SK-N-SH (cell line): ENCODE data around the gene GIMAP4. TPM values are rescaled to one million over a fixed set of nuclear protein-coding genes. Genes with fewer than 3 reads are reported as not detected.
"Not testable (repeated sequence)": the region's sequence is repeated elsewhere in the genome, so short reads cannot be mapped to it uniquely, and the experiment has no call there.

Experiments
- CTCF ChIA-PET: fragments of 300-600, 350-600 bp; formaldehyde crosslinking; extraction: SDS; loops from one replicate; lab custom pipeline; 2021; lab: Yijun Ruan, JAX
- POLR2A ChIA-PET: fragments of 350-600 bp; sonication (Branson Sonifier 250); formaldehyde crosslinking; extraction: SDS; loops from one replicate; lab custom pipeline; 2020; ENCODE audit warnings: antibody characterized with exemption, inconsistent platforms; lab: Yijun Ruan, JAX
- DNase-seq: peaks from one replicate; pipeline ENCODE4 v3.0.0; 2012
- H2AFZ ChIP-seq: fragments of 200-600 bp; sonication (generic); 2 replicates; pipeline ENCODE4 v1.8.1; 2016; ENCODE audit warnings: antibody characterized with exemption, mild to moderate bottlenecking, low read depth
- H3F3A ChIP-seq: fragments of 200-600 bp; sonication (generic); replicated peaks from 2 replicates; pipeline ENCODE3; 2016; ENCODE audit warnings: antibody characterized with exemption, mild to moderate bottlenecking; ENCODE audit not compliant: insufficient read depth
- H3K27ac ChIP-seq, 2 experiments: fragments of 200-500 bp in 1 of 2; fragments of 200-600 bp in 1 of 2; sonication (Bioruptor generic) in 1 of 2; sonication (generic), shearing (Covaris generic) in 1 of 2; 2 replicates each; pipeline versions ENCODE4 v1.5.1 to v1.6.1; 2014 to 2016; ENCODE audit warnings: low read depth in 2 of 2, inconsistent platforms in 1 of 2, low read length in 1 of 2, mild to moderate bottlenecking in 1 of 2, mixed read lengths in 1 of 2
- H3K27me3 ChIP-seq: fragments of 200-600 bp; sonication (generic), shearing (Covaris generic); 2 replicates; pipeline ENCODE4 v1.6.1; 2016; ENCODE audit warnings: mixed run types; ENCODE audit not compliant: insufficient read depth
- H3K36me3 ChIP-seq, 2 experiments: fragments of 200-500 bp in 1 of 2; fragments of 200-600 bp in 1 of 2; sonication (Bioruptor generic) in 1 of 2; sonication (generic) in 1 of 2; replicated peaks in 1 of 2; 2 replicates each; pipeline versions ENCODE3 to v1.5.1; 2014 to 2016; ENCODE audit warnings: low read length in 1 of 2, mild to moderate bottlenecking in 1 of 2; ENCODE audit not compliant: insufficient read depth in 2 of 2, control insufficient read depth in 1 of 2
- H3K4me1 ChIP-seq, 2 experiments: fragments of 200-500 bp in 1 of 2; fragments of 200-600 bp in 1 of 2; sonication (Bioruptor generic) in 1 of 2; sonication (generic), shearing (Covaris generic) in 1 of 2; 2 replicates each; pipeline versions ENCODE4 v1.5.1 to v1.6.1; 2014 to 2016; ENCODE audit warnings: low read depth in 1 of 2, low read length in 1 of 2, mixed run types in 1 of 2; ENCODE audit not compliant: insufficient read depth in 2 of 2, control insufficient read depth in 1 of 2
- H3K4me2 ChIP-seq: fragments of 200-600 bp; sonication (generic), shearing (Covaris generic); 2 replicates; pipeline ENCODE4 v1.6.1; 2017; ENCODE audit warnings: mixed run types
- H3K4me3 ChIP-seq, 2 experiments: fragments of 200-500 bp in 1 of 2; fragments of 200-600 bp in 1 of 2; sonication (Bioruptor generic) in 1 of 2; sonication (generic), shearing (Covaris generic) in 1 of 2; 2 replicates each; pipeline versions ENCODE4 v1.5.1 to v1.8.1; 2014 to 2016; ENCODE audit warnings: low read depth in 2 of 2, inconsistent platforms in 1 of 2, low read length in 1 of 2, mild to moderate bottlenecking in 1 of 2, mixed read lengths in 1 of 2, moderate library complexity in 1 of 2
- H3K79me2 ChIP-seq: fragments of 200-600 bp; sonication (generic); 2 replicates; pipeline ENCODE4 v1.8.1; 2017; ENCODE audit warnings: mild to moderate bottlenecking; ENCODE audit not compliant: insufficient read depth
- H3K9ac ChIP-seq: fragments of 200-600 bp; sonication (generic); 2 replicates; pipeline ENCODE4 v1.6.1; 2017; ENCODE audit warnings: mixed run types
- H3K9me2 ChIP-seq: fragments of 200-600 bp; sonication (generic); 2 replicates; pipeline ENCODE4 v1.6.1; 2017; ENCODE audit warnings: mixed run types
- H3K9me3 ChIP-seq: fragments of 200-600 bp; sonication (generic); 2 replicates; pipeline ENCODE4 v1.6.1; 2017; ENCODE audit warnings: mixed run types, mild to moderate bottlenecking, moderate library complexity
- H4K20me1 ChIP-seq: fragments of 200-600 bp; sonication (generic); 2 replicates; pipeline ENCODE4 v1.6.1; 2017; ENCODE audit warnings: mild to moderate bottlenecking, mixed run types; ENCODE audit not compliant: insufficient read depth
- CHD2 ChIP-seq: fragments of 150-350 bp; IDR thresholded peaks from 2 replicates; pipeline ENCODE4 v1.6.1; 2018; ENCODE audit warnings: low read length; ENCODE audit not compliant: partially characterized antibody
- ELF1 ChIP-seq: IDR thresholded peaks from 2 replicates; pipeline ENCODE4 v1.4.0; 2012
- EZH2phosphoT487 ChIP-seq: fragments of 200-600 bp; sonication (generic); IDR thresholded peaks from 2 replicates; pipeline ENCODE4 v1.6.1; 2017; ENCODE audit warnings: low read depth, mixed run types, mild to moderate bottlenecking, antibody characterized with exemption, moderate library complexity, borderline replicate concordance
- FOSL2 ChIP-seq: IDR thresholded peaks from 2 replicates; pipeline ENCODE4 v1.4.0; 2012; ENCODE audit warnings: low read depth, mild to moderate bottlenecking, moderate library complexity, borderline replicate concordance
- FOXJ3 ChIP-seq: sonication (generic); formaldehyde crosslinking; IDR thresholded peaks from 2 replicates; pipeline ENCODE4 v1.5.1; 2020; ENCODE audit warnings: mild to moderate bottlenecking, missing genetic modification reagents
- FOXM1 ChIP-seq: IDR thresholded peaks from 2 replicates; pipeline ENCODE4 v1.4.0; 2012; ENCODE audit warnings: low read depth, mild to moderate bottlenecking
- GABPA ChIP-seq: IDR thresholded peaks from 2 replicates; pipeline ENCODE4 v1.4.0; 2012; ENCODE audit warnings: low read depth, mild to moderate bottlenecking
- GATA2 ChIP-seq: sonication (generic); formaldehyde crosslinking; IDR thresholded peaks from 2 replicates; pipeline ENCODE4 v1.5.0; 2020; ENCODE audit warnings: mild to moderate bottlenecking, missing genetic modification reagents
- MEF2A ChIP-seq: IDR thresholded peaks from 2 replicates; pipeline ENCODE4 v1.4.0; 2012; ENCODE audit warnings: low read depth, borderline replicate concordance
- MXI1 ChIP-seq: IDR thresholded peaks from 2 replicates; pipeline ENCODE4 v1.6.1; 2012; ENCODE audit warnings: mild to moderate bottlenecking, low read depth, low read length, improper control_type of control experiment
- NRF1 ChIP-seq: IDR thresholded peaks from 2 replicates; pipeline ENCODE4 v1.6.1; 2012; ENCODE audit warnings: low read depth, mild to moderate bottlenecking, low read length
- POLR2AphosphoS5 ChIP-seq: IDR thresholded peaks from 2 replicates; pipeline ENCODE4 v1.6.1; 2012; ENCODE audit warnings: low read depth, low read length
- RAD21 ChIP-seq: IDR thresholded peaks from 2 replicates; pipeline ENCODE4 v1.6.1; 2012; ENCODE audit warnings: mild to moderate bottlenecking, low read length
- RCOR1 ChIP-seq: fragments of 150-350 bp; IDR thresholded peaks from 2 replicates; pipeline ENCODE4 v1.6.1; 2017; ENCODE audit warnings: antibody characterized with exemption, low read length
- RFX5 ChIP-seq: IDR thresholded peaks from 2 replicates; pipeline ENCODE4 v1.6.1; 2012; ENCODE audit warnings: mild to moderate bottlenecking, improper control_type of control experiment, low read length
- RXRA ChIP-seq: IDR thresholded peaks from 2 replicates; pipeline ENCODE4 v1.4.0; 2012; ENCODE audit warnings: low read depth, mild to moderate bottlenecking, borderline replicate concordance
- SMC3 ChIP-seq: IDR thresholded peaks from 2 replicates; pipeline ENCODE4 v1.6.1; 2012; ENCODE audit warnings: low read depth, low read length, improper control_type of control experiment
- TAF1 ChIP-seq: IDR thresholded peaks from 2 replicates; pipeline ENCODE4 v1.6.1; 2012; ENCODE audit warnings: low read depth, mild to moderate bottlenecking, low read length, moderate library complexity, borderline replicate concordance
- TCF12 ChIP-seq: IDR thresholded peaks from 2 replicates; pipeline ENCODE4 v1.4.0; 2012
- TEAD4 ChIP-seq: IDR thresholded peaks from 2 replicates; pipeline ENCODE4 v1.4.0; 2012; ENCODE audit warnings: mild to moderate bottlenecking, borderline replicate concordance; ENCODE audit not compliant: insufficient read depth
- YY1 ChIP-seq: IDR thresholded peaks from 2 replicates; pipeline ENCODE4 v1.4.0; 2012; ENCODE audit warnings: low read depth, mild to moderate bottlenecking
- WGBS: methylation state at CpG from one replicate; pipeline ENCODE4 v1.1.6; 2017; ENCODE audit warnings: low lambda C conversion rate; 5-methylcytosine and 5-hydroxymethylcytosine counted together
- polyA plus RNA-seq, 3 experiments: library from polyadenylated mRNA; depleted of rRNA; stranded (reverse); fragments of >200 nt; gene quantifications; 2 replicates each; pipeline ENCODE4 v1.2.3, GENCODE V29; 2012
- TF ChIP-seq, protein P1 (sequence below): IDR thresholded peaks from 2 replicates; pipeline ENCODE4; 2012

GIMAP4 gene
- polyA plus RNA-seq, 1 of the 3 experiments (the other 2 are of a cell fraction), result not detected

DNA sequence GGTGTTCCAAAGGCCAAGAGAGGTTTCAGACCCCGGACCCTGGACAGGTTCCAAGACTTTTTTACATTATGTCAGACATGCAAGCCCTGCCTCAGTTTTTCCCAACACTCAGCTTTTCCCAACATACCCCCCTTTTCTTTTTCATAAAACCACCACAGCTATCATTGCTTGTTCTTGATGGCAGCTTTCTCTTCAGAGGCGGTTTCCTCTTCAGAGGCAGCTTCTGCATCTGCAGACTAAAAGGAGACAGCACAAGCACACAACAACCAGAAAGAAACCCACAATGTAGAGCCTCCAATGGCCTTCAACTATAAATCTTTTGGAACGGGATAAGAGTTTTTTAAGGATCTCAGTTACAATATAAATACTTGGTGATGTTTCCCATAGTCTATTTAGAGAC lies 45.7 kb downstream of the GIMAP4 start:
- H3K4me2 ChIP-seq, result no peak overlapping the region
- H3F3A ChIP-seq, result no peaks in the 10 kb centered on the region
- CTCF ChIA-PET, result interaction anchor here (0.6 kb wide), 1 partner anchor 152 kb away, joined by 3 read pairs; no protein-coding TSS in a partner anchor
- no peak overlapping the region for H3K27ac ChIP-seq
- no peak for DNase-seq
- no peaks in the 10 kb centered on the region for H3K27me3 ChIP-seq
- H2AFZ ChIP-seq, result no peak overlapping the region
- 0% methylated on average over 3 of the region's 3 CpGs for WGBS
- H3K9me2 ChIP-seq, result no peaks in the 10 kb centered on the region
- no peak overlapping the region for H3K4me3 ChIP-seq
- no peaks in the 10 kb centered on the region for H3K9me3 ChIP-seq
- H3K9ac ChIP-seq, result no peak overlapping the region
- TF ChIP-seq TCF12 (no peak), SMC3 (no peak), POLR2AphosphoS5 (no peak), EZH2phosphoT487 (no peak), FOXJ3 (CRISPR knock-in tag) (no peak), TEAD4 (no peak), CHD2 (no peak), GATA2 (no peak), RFX5 (no peak), GABPA (no peak), MEF2A (no peak), FOXM1 (no peak), RCOR1 (no peak), MXI1 (no peak)
- TF ChIP-seq, protein P1, sequence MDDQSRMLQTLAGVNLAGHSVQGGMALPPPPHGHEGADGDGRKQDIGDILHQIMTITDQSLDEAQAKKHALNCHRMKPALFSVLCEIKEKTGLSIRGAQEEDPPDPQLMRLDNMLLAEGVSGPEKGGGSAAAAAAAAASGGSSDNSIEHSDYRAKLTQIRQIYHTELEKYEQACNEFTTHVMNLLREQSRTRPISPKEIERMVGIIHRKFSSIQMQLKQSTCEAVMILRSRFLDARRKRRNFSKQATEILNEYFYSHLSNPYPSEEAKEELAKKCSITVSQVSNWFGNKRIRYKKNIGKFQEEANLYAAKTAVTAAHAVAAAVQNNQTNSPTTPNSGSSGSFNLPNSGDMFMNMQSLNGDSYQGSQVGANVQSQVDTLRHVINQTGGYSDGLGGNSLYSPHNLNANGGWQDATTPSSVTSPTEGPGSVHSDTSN, result no peak
- TF ChIP-seq, all 33 proteins: peak for 0
- no peaks in the 10 kb centered on the region for H3K36me3 ChIP-seq
- H4K20me1 ChIP-seq, result no peaks in the 10 kb centered on the region
- no peaks in the 10 kb centered on the region for H3K79me2 ChIP-seq
- POLR2A ChIA-PET, result no interaction called here
- no peaks in the 10 kb centered on the region for H3K4me1 ChIP-seq

DNA sequence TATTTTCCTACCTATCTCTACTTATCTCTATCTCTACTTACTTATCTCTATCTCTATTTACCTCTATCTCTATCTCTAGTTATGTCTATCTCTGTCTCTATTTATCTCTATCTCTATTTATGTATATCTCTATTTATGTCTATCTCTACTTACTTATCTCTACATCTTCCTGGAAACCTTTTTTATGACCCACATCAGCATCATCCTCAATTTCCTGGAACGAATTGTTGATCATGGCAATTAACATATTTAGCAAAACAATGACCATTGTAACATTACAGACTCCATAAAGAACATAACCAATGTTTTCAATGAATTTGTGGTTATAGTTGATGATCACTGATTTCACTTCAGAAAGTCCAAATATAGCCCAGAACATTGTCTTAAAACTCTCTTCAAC lies 46.7 kb downstream of the GIMAP4 start:
- no peaks in the 10 kb centered on the region for H3K9me2 ChIP-seq
- H4K20me1 ChIP-seq, result no peaks in the 10 kb centered on the region
- no peak overlapping the region for H2AFZ ChIP-seq
- H3K4me2 ChIP-seq, result no peak overlapping the region
- ChIA-PET POLR2A (no interaction called here), CTCF (no interaction called here)
- H3K27ac ChIP-seq, result no peak overlapping the region
- no peak for DNase-seq
- H3K9ac ChIP-seq, result no peak overlapping the region
- no peak overlapping the region for H3K4me3 ChIP-seq
- no peaks in the 10 kb centered on the region for H3K36me3 ChIP-seq
- H3K9me3 ChIP-seq, result no peaks in the 10 kb centered on the region
- H3K79me2 ChIP-seq, result no peaks in the 10 kb centered on the region
- H3F3A ChIP-seq, result no peaks in the 10 kb centered on the region
- 0% methylated on average over 1 of the region's 1 CpG for WGBS
- no peaks in the 10 kb centered on the region for H3K27me3 ChIP-seq
- no peak for TF ChIP-seq POLR2AphosphoS5
- no peak for TF ChIP-seq FOSL2
- no peak for TF ChIP-seq TCF12
- TF ChIP-seq RXRA, result no peak
- no peak for TF ChIP-seq GABPA
- no peak for TF ChIP-seq YY1
- no peak for TF ChIP-seq GATA2
- TF ChIP-seq TAF1, result no peak
- TF ChIP-seq RAD21, result no peak
- no peak for TF ChIP-seq ELF1
- no peak for TF ChIP-seq NRF1
- no peaks in the 10 kb centered on the region for H3K4me1 ChIP-seq

DNA sequence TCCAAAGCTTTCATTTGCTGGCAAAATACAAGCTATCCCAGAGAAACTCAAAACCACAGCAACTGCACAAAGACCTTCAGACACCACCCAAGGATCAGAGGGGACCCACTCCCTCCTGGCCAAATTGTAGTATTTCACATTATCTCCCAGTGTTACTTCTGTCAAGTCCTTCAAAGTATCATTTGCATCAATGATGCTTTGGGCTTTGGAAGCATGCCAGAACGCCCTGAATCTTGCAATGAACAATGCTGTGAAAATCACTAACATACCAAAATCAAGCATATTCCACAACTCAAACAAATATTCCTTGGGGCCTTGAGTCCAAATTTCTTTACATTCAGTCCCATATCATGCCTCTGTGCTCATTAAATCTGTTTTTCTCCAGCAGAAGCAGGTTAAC lies 47.2 kb downstream of the GIMAP4 start:
- H3K9me2 ChIP-seq, POLR2A ChIA-PET, CTCF ChIA-PET, H3K36me3 ChIP-seq, H3K4me2 ChIP-seq, H3K27ac ChIP-seq, DNase-seq, H3K4me3 ChIP-seq, H2AFZ ChIP-seq, H3K79me2 ChIP-seq, H3K9me3 ChIP-seq, H3K9ac ChIP-seq, H3K27me3 ChIP-seq, H3K4me1 ChIP-seq, H3F3A ChIP-seq, H4K20me1 ChIP-seq: not testable (repeated sequence)
- 0% methylated on average over 1 of the region's 1 CpG for WGBS

DNA sequence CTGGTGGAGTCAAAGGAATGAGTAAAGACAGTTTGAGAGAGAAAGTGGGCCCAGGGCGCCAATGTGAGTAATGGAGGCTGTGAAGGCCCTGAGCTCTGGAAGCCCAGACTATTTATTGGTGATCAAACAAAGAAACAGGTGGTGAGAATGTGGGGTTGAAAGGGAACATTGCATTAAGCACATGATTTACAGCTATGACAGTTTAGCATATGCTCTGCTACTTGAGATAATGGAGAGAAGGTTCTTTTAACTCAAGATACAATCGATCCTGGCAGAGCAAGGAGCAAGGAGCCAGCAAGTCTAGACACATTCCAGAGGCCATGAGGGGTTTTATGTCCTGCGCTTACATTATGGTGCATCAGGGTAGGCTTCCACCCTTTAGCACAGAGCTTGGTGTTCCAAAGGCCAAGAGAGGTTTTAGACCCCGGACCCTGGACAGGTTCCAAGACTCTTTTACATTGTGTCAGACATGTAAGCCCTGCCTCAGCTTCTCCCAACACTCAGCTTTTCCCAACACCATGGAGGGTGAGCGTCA lies 48.1 kb downstream of the GIMAP4 start:
- H3K79me2 ChIP-seq, H3F3A ChIP-seq, POLR2A ChIA-PET, CTCF ChIA-PET, H3K27me3 ChIP-seq, H3K9me2 ChIP-seq, H3K9me3 ChIP-seq, H3K36me3 ChIP-seq, H3K27ac ChIP-seq, H3K4me1 ChIP-seq, DNase-seq, H2AFZ ChIP-seq, H3K4me3 ChIP-seq, H3K4me2 ChIP-seq, H3K9ac ChIP-seq, H4K20me1 ChIP-seq: not testable (repeated sequence)
- WGBS, result under 1% methylated on average over 5 of the region's 5 CpGs
